H1 (cell line): ENCODE measurements around the gene SMIM9. TPM values are rescaled to one million over a fixed set of nuclear protein-coding genes. Genes with fewer than 3 reads are reported as not detected.
A peak's percentile ranks its signal among the peaks of the same experiment; 100 is the strongest.

Experiments
- CTCF ChIA-PET: fragments of 300-600 bp; sonication (Branson Sonifier 250); formaldehyde crosslinking; loops from one replicate; lab custom pipeline; 2021; ENCODE audit not compliant: partially characterized antibody; lab: Charles Lee
- POLR2A ChIA-PET: fragments of 300-600 bp; sonication (Branson Sonifier 250); formaldehyde crosslinking; loops from one replicate; lab custom pipeline; 2021; ENCODE audit warnings: inconsistent platforms; ENCODE audit not compliant: partially characterized antibody; lab: Charles Lee
- DNase-seq, 2 experiments: peaks; one replicate each; pipeline versions ENCODE4 v3.0.0 to v3.0.0-alpha.2; 2010 to 2022; ENCODE audit warnings: low spot score in 2 of 2, low read depth in 1 of 2, mixed read lengths in 1 of 2
- FAIRE-seq: peaks from 2 replicates; lab custom pipeline; 2011; peaks lifted over from hg19 to GRCh38; lab: Jason Lieb, UNC
- H2AFZ ChIP-seq: 2 replicates; pipeline ENCODE4 v1.8.1; 2012; ENCODE audit warnings: low read length, inconsistent platforms
- H2AK5ac ChIP-seq: 2 replicates; pipeline ENCODE4 v1.6.1; 2013; ENCODE audit warnings: low read depth, low read length
- H2BK120ac ChIP-seq: replicated peaks from 2 replicates; pipeline ENCODE3; 2013; ENCODE audit warnings: low read depth, low read length, inconsistent platforms
- H2BK12ac ChIP-seq: 2 replicates; pipeline ENCODE4 v1.6.1; 2013; ENCODE audit warnings: low read depth, low read length
- H2BK15ac ChIP-seq: 2 replicates; pipeline ENCODE4 v1.6.1; 2013; ENCODE audit warnings: low read length
- H2BK20ac ChIP-seq: 2 replicates; pipeline ENCODE4 v1.6.1; 2013; ENCODE audit warnings: low read length
- H2BK5ac ChIP-seq: 2 replicates; pipeline ENCODE4 v1.6.1; 2013; ENCODE audit warnings: low read depth, low read length
- H3K14ac ChIP-seq: 2 replicates; pipeline ENCODE4 v1.6.1; 2013; ENCODE audit warnings: inconsistent platforms; ENCODE audit not compliant: insufficient read length
- H3K18ac ChIP-seq: 2 replicates; pipeline ENCODE4 v1.6.1; 2013; ENCODE audit warnings: low read length; ENCODE audit errors: extremely low read depth
- H3K23ac ChIP-seq: 2 replicates; pipeline ENCODE4 v1.6.1; 2013; ENCODE audit warnings: inconsistent platforms; ENCODE audit not compliant: insufficient read length
- H3K23me2 ChIP-seq: 2 replicates; pipeline ENCODE4 v1.6.1; 2013; ENCODE audit warnings: low read depth, low read length
- H3K27ac ChIP-seq: 2 replicates; pipeline ENCODE4 v1.6.1; 2011; ENCODE audit warnings: low read depth, low read length, inconsistent platforms
- H3K27me3 ChIP-seq, 4 experiments: replicated peaks in 1 of 4; 1 replicate in 1 of 4; 2 replicates in 3 of 4; pipeline versions ENCODE4 v1.6.1 to v1.8.1; 2011 to 2013; ENCODE audit warnings: low read length in 3 of 4, mild to moderate bottlenecking in 3 of 4, inconsistent platforms in 2 of 4, mixed read lengths in 2 of 4, moderate library complexity in 1 of 4; ENCODE audit not compliant: control insufficient read depth in 3 of 4, insufficient read depth in 3 of 4; ENCODE audit errors: extremely low read depth in 1 of 4
- H3K36me3 ChIP-seq, 4 experiments: 2 replicates each; pipeline versions ENCODE4 v1.6.1 to v1.8.1; 2011 to 2013; ENCODE audit warnings: mild to moderate bottlenecking in 4 of 4, low read length in 3 of 4, moderate library complexity in 2 of 4, control low read depth in 1 of 4, inconsistent platforms in 1 of 4; ENCODE audit not compliant: insufficient read depth in 4 of 4, control insufficient read depth in 2 of 4
- H3K4ac ChIP-seq: replicated peaks from 2 replicates; pipeline ENCODE3; 2013; ENCODE audit warnings: low read length, low read depth, mixed read lengths, inconsistent platforms; ENCODE audit not compliant: insufficient read length
- H3K4me1 ChIP-seq, 4 experiments: replicated peaks in 1 of 4; 1 replicate in 1 of 4; 2 replicates in 3 of 4; pipeline versions ENCODE4 v1.6.1 to v1.8.1; 2011 to 2013; ENCODE audit warnings: low read length in 3 of 4, inconsistent platforms in 2 of 4, mixed read lengths in 1 of 4; ENCODE audit not compliant: insufficient read depth in 4 of 4, control insufficient read depth in 3 of 4
- H3K4me2 ChIP-seq, 2 experiments: 2 replicates each; pipeline versions ENCODE4 v1.6.1 to v1.8.1; 2011 to 2013; ENCODE audit warnings: low read depth in 2 of 2, low read length in 2 of 2, control low read depth in 1 of 2, inconsistent platforms in 1 of 2, mild to moderate bottlenecking in 1 of 2; ENCODE audit not compliant: insufficient read depth in 1 of 2
- H3K4me3 ChIP-seq, 4 experiments: fragments of 200-600, 300-600 bp in 1 of 4; sonication (generic), shearing (Covaris generic), sonication (Bioruptor Twin) in 1 of 4; 2 replicates each; pipeline versions ENCODE4 v1.5.1 to v1.8.1; 2011 to 2016; ENCODE audit warnings: low read length in 4 of 4, low read depth in 3 of 4, control low read depth in 2 of 4, inconsistent platforms in 2 of 4, mild to moderate bottlenecking in 2 of 4, mixed read lengths in 1 of 4, moderate library complexity in 1 of 4; ENCODE audit not compliant: insufficient read depth in 2 of 4; ENCODE audit errors: extremely low read depth in 1 of 4
- H3K56ac ChIP-seq: replicated peaks from 2 replicates; pipeline ENCODE3; 2013; ENCODE audit warnings: low read depth, mild to moderate bottlenecking, mixed read lengths, low read length, inconsistent platforms; ENCODE audit not compliant: insufficient read length
- H3K79me1 ChIP-seq: 2 replicates; pipeline ENCODE4 v1.6.1; 2013; ENCODE audit warnings: low read depth, low read length, control low read depth
- H3K79me2 ChIP-seq, 2 experiments: 2 replicates each; pipeline versions ENCODE4 v1.6.1 to v1.8.1; 2012 to 2013; ENCODE audit warnings: low read length in 2 of 2, mild to moderate bottlenecking in 2 of 2, inconsistent platforms in 1 of 2; ENCODE audit not compliant: insufficient read depth in 2 of 2, control insufficient read depth in 1 of 2
- H3K9ac ChIP-seq, 4 experiments: replicated peaks in 1 of 4; 1 replicate in 1 of 4; 2 replicates in 3 of 4; pipeline versions ENCODE4 v1.6.1 to v1.8.1; 2011 to 2013; ENCODE audit warnings: low read depth in 3 of 4, low read length in 3 of 4, control low read depth in 2 of 4, mild to moderate bottlenecking in 2 of 4, moderate library complexity in 2 of 4, inconsistent platforms in 1 of 4; ENCODE audit errors: extremely low read depth in 1 of 4
- H3K9me3 ChIP-seq, 2 experiments: 2 replicates each; pipeline versions ENCODE4 v1.6.1 to v1.8.1; 2012 to 2013; ENCODE audit warnings: mild to moderate bottlenecking in 2 of 2, moderate library complexity in 2 of 2, control low read depth in 1 of 2, inconsistent platforms in 1 of 2, low read depth in 1 of 2, low read length in 1 of 2, mixed read lengths in 1 of 2; ENCODE audit not compliant: insufficient read depth in 2 of 2
- H4K20me1 ChIP-seq, 2 experiments: replicated peaks in 1 of 2; 2 replicates each; pipeline versions ENCODE3 to v1.8.1; 2011 to 2013; ENCODE audit warnings: inconsistent platforms in 2 of 2, low read length in 2 of 2, mild to moderate bottlenecking in 1 of 2; ENCODE audit not compliant: insufficient read depth in 2 of 2, control insufficient read depth in 1 of 2
- H4K5ac ChIP-seq: 2 replicates; pipeline ENCODE4 v1.6.1; 2013; ENCODE audit warnings: low read length, low read depth, mixed read lengths, inconsistent platforms; ENCODE audit not compliant: insufficient read length
- H4K8ac ChIP-seq: 2 replicates; pipeline ENCODE4 v1.8.0; 2013; ENCODE audit warnings: mild to moderate bottlenecking, moderate library complexity, low read length, inconsistent platforms; ENCODE audit not compliant: insufficient read depth; ENCODE audit errors: extremely low read depth
- H4K91ac ChIP-seq: replicated peaks from 2 replicates; pipeline ENCODE3; 2013; ENCODE audit warnings: low read length, mixed read lengths, inconsistent platforms; ENCODE audit not compliant: insufficient read length
- HDAC6 ChIP-seq: IDR thresholded peaks from one replicate; pipeline ENCODE4 v1.7.1; 2012; ENCODE audit warnings: low read depth, mild to moderate bottlenecking, inconsistent platforms, low read length, moderate library complexity
- POU5F1 ChIP-seq: IDR thresholded peaks from 2 replicates; pipeline ENCODE4 v1.6.1; 2011; ENCODE audit warnings: low read depth, mild to moderate bottlenecking, low read length, moderate library complexity
- WGBS, 2 experiments: shearing (Covaris generic) in 1 of 2; methylation state at CpG; one replicate each; pipeline versions ENCODE4 v1.1.6 to v1.1.7; 2013 to 2015; ENCODE audit warnings: low lambda C conversion rate in 2 of 2, mixed read lengths in 2 of 2, inconsistent platforms in 1 of 2, low coverage in 1 of 2, missing lambda C conversion rate in 1 of 2; ENCODE audit not compliant: insufficient replicate concordance in 2 of 2, insufficient coverage in 1 of 2, insufficient read length in 1 of 2; ENCODE audit errors: extremely low coverage in 1 of 2, missing lambda C conversion rate in 1 of 2; 5-methylcytosine and 5-hydroxymethylcytosine counted together
- polyA plus RNA-seq, 7 experiments: library from polyadenylated mRNA; depleted of rRNA in 3 of 7; stranded (reverse) in 5 of 7; unstranded in 2 of 7; fragments of >200 nt in 5 of 7; fragments of 200-250 nt in 2 of 7; gene quantifications; 1 replicate in 5 of 7; 2 replicates in 1 of 7; 4 replicates in 1 of 7; pipeline versions ENCODE4 v1.2.1 to v1.2.3, GENCODE V29; 2011 to 2013; ENCODE audit warnings: missing spikeins in 2 of 7, mixed read lengths in 2 of 7
- total RNA-seq: library from RNA; stranded (reverse); fragmentation: NEBNext Ultra II Directional; extraction: Animal tissue kit (Norgen Biotek cat#: 25700); gene quantifications from 2 replicates; pipeline ENCODE4 v1.2.1, GENCODE V29; 2021

The SMIM9 gene
- total and polyA plus RNA-seq, 2 of the 8 experiments (the other 6 are each of a cell fraction or from before 2014, with no cell fraction given) = not detected

- no peak overlapping the region for H2BK20ac ChIP-seq
- ChIA-PET POLR2A (no interaction called here), CTCF (no interaction called here)
- H3K27ac ChIP-seq = no peak overlapping the region
- H3K56ac ChIP-seq = no peak overlapping the region
- no peak overlapping the region for H3K9ac ChIP-seq
- no peaks in the 10 kb centered on the region for H4K20me1 ChIP-seq
- no peak overlapping the region for H4K5ac ChIP-seq
- no peak overlapping the region for H2AFZ ChIP-seq
- no peak overlapping the region for H3K4me3 ChIP-seq
- no peak overlapping the region for H2BK12ac ChIP-seq
- H2BK120ac ChIP-seq = no peak overlapping the region
- no peak overlapping the region for H2BK5ac ChIP-seq
- H2AK5ac ChIP-seq = no peak overlapping the region
- no peak overlapping the region for H4K91ac ChIP-seq
- H3K79me1 ChIP-seq = no peaks in the 10 kb centered on the region
- no peaks in the 10 kb centered on the region for H3K4me1 ChIP-seq
- H2BK15ac ChIP-seq = no peak overlapping the region
- H3K79me2 ChIP-seq = no peaks in the 10 kb centered on the region
- no peak overlapping the region for H3K23ac ChIP-seq
- no peak overlapping the region for H3K4ac ChIP-seq
- 10% methylated on average over 1 of the region's 1 CpG; no CpG with 5 or more reads in 1 of the 2 experiments for WGBS, 2 experiments
- H3K9me3 ChIP-seq = peaks cover 0 to 4% of the 10 kb centered on the region in 2 experiments; a peak in 2 of 4 replicates
- no peak overlapping the region for H3K4me2 ChIP-seq
- H4K8ac ChIP-seq = no peak overlapping the region
- peak; percentile 73 for FAIRE-seq
- DNase-seq = no peak
- H3K23me2 ChIP-seq = no peaks in the 10 kb centered on the region
- H3K18ac ChIP-seq = no peak overlapping the region
- H3K27me3 ChIP-seq = no peaks in the 10 kb centered on the region
- H3K36me3 ChIP-seq = peaks cover 0 to 2% (median 0%) of the 10 kb centered on the region in 4 experiments; a peak in 1 of 8 replicates
- H3K14ac ChIP-seq = no peak overlapping the region
- no peak for TF ChIP-seq POU5F1
- no peak for TF ChIP-seq HDAC6
These were observed 20.7 kb downstream of the SMIM9 start for GRCh38 chrX:154813801-154814200.
